K562 (cell line): ENCODE results near the gene LUM. TPM values are rescaled to one million over a fixed set of nuclear protein-coding genes. Genes with fewer than 3 reads are reported as not detected.

ENCODE experiments used
- ATAC-seq: fragments of 200-7000 bp; cut with Tn5 transposase; 3 replicates; pipeline ENCODE4 v1.9.1; 2020; ENCODE audit warnings: moderate library complexity
- BruUV-seq: library from RNA; stranded (reverse); fragments of 400-500 nt; replicated peaks from 2 replicates; lab custom pipeline; 2021; lab: Mats Ljungman, UMichigan
- CTCF ChIA-PET: fragments of 300-600 bp; formaldehyde crosslinking; extraction: SDS; loops from one replicate; lab custom pipeline; 2021; ENCODE audit warnings: low intra/inter-chr PET ratio; lab: Yijun Ruan, JAX
- POLR2A ChIA-PET: fragments of 300-600, 350-650 bp; sonication (Branson Sonifier 250); formaldehyde crosslinking; extraction: SDS; loops from one replicate; lab custom pipeline; 2021; ENCODE audit warnings: antibody characterized with exemption, inconsistent platforms; lab: Yijun Ruan, JAX
- DNase-seq, 4 experiments: peaks; one replicate each; pipeline versions ENCODE4 v3.0.0 to v3.0.0-alpha.2; 2011 to 2018; ENCODE audit warnings: low spot score in 3 of 4, mixed read lengths in 3 of 4; ENCODE audit errors: extremely low read depth in 1 of 4
- FAIRE-seq: peaks from 2 replicates; lab custom pipeline; 2011; peaks lifted over from hg19 to GRCh38; lab: Jason Lieb, UNC
- H2AFZ ChIP-seq: 2 replicates; pipeline ENCODE4 v1.6.0; 2011; ENCODE audit warnings: low read depth, low read length, control low read depth, inconsistent platforms
- H3K27ac ChIP-seq: fragments of 200-600 bp; 3 replicates; pipeline ENCODE4 v1.8.0; 2011; ENCODE audit warnings: low read depth, mild to moderate bottlenecking, control low read depth, inconsistent platforms, low read length, moderate library complexity, mixed read lengths; ENCODE audit errors: extremely low read depth
- H3K27me3 ChIP-seq, 2 experiments: fragments of 300-600 bp in 1 of 2; 2 replicates in 1 of 2; 3 replicates in 1 of 2; pipeline versions ENCODE4 v1.6.0 to v1.8.0; 2011; ENCODE audit warnings: inconsistent platforms in 2 of 2, low read length in 2 of 2, mild to moderate bottlenecking in 1 of 2, mixed read lengths in 1 of 2, moderate library complexity in 1 of 2; ENCODE audit not compliant: control insufficient read depth in 2 of 2, insufficient read depth in 2 of 2
- H3K36me3 ChIP-seq: fragments of 300-600 bp; 3 replicates; pipeline ENCODE4 v1.8.0; 2011; ENCODE audit warnings: mild to moderate bottlenecking, low read length, inconsistent platforms; ENCODE audit not compliant: control insufficient read depth, insufficient read depth
- H3K4me1 ChIP-seq, 2 experiments: fragments of 200-600 bp in 1 of 2; replicated peaks in 1 of 2; 2 replicates in 1 of 2; 3 replicates in 1 of 2; pipeline versions ENCODE4 v1.5.1 to v1.8.0; 2011; ENCODE audit warnings: inconsistent platforms in 2 of 2, low read length in 2 of 2, mild to moderate bottlenecking in 1 of 2, mixed read lengths in 1 of 2, moderate library complexity in 1 of 2; ENCODE audit not compliant: control insufficient read depth in 2 of 2, insufficient read depth in 2 of 2
- H3K4me2 ChIP-seq: 2 replicates; pipeline ENCODE4 v1.6.1; 2011; ENCODE audit warnings: low read length, control low read depth, inconsistent platforms, mixed read lengths; ENCODE audit not compliant: insufficient read depth
- H3K4me3 ChIP-seq: fragments of 200-600 bp; sonication (generic), shearing (Covaris generic); 2 replicates; pipeline ENCODE4 v1.5.1; 2016; ENCODE audit warnings: control low read depth, inconsistent platforms
- H3K79me2 ChIP-seq: fragments of 200-600 bp; 3 replicates; pipeline ENCODE4 v1.8.0; 2011; ENCODE audit warnings: low read length, inconsistent platforms; ENCODE audit not compliant: control insufficient read depth, insufficient read depth
- H3K9ac ChIP-seq, 2 experiments: 2 replicates each; pipeline versions ENCODE4 v1.6.0 to v1.6.1; 2011; ENCODE audit warnings: low read depth in 2 of 2, low read length in 2 of 2, control low read depth in 1 of 2, inconsistent platforms in 1 of 2, mild to moderate bottlenecking in 1 of 2, mixed read lengths in 1 of 2; ENCODE audit not compliant: insufficient read depth in 1 of 2
- H3K9me1 ChIP-seq: one replicate; pipeline ENCODE4 v1.6.0; 2011; ENCODE audit warnings: inconsistent platforms, mild to moderate bottlenecking, low read length, moderate library complexity; ENCODE audit not compliant: control insufficient read depth, insufficient read depth
- H3K9me3 ChIP-seq: replicated peaks from 2 replicates; pipeline ENCODE4 v1.5.1; 2011; ENCODE audit warnings: low read depth, low read length, inconsistent platforms; ENCODE audit not compliant: control insufficient read depth, insufficient read depth
- H4K20me1 ChIP-seq: replicated peaks from 2 replicates; pipeline ENCODE4 v1.6.1; 2011; ENCODE audit warnings: low read length, inconsistent platforms, mixed read lengths; ENCODE audit not compliant: control insufficient read depth, insufficient read depth
- CBFA2T2 ChIP-seq: fragments of 450-650 bp; conservative IDR thresholded peaks from 2 replicates; pipeline ENCODE4 v1.6.1; 2017; ENCODE audit warnings: mild to moderate bottlenecking
- CREB5 ChIP-seq: fragments of 250-450 bp; sonication (Bioruptor Pico); IDR thresholded peaks from 2 replicates; pipeline ENCODE4 v1.5.0; 2020; ENCODE audit warnings: mild to moderate bottlenecking
- ETS2 ChIP-seq: IDR thresholded peaks from 2 replicates; pipeline ENCODE4 v1.6.1; 2016; ENCODE audit warnings: borderline replicate concordance, missing genetic modification characterization, mild to moderate bottlenecking, moderate library complexity, missing compliant biosample characterization; ENCODE audit not compliant: poor library complexity, severe bottlenecking
- ETV5 ChIP-seq: sonication (generic); formaldehyde crosslinking; IDR thresholded peaks from 2 replicates; pipeline ENCODE4 v1.4.0; 2020; ENCODE audit warnings: low read depth, mild to moderate bottlenecking, missing genetic modification reagents
- NR3C1 ChIP-seq: sonication (generic); formaldehyde crosslinking; IDR thresholded peaks from 2 replicates; pipeline ENCODE4 v1.8.1; 2022; ENCODE audit warnings: missing genetic modification reagents
- PHB2 ChIP-seq: fragments of 450-650 bp; IDR thresholded peaks from 2 replicates; pipeline ENCODE4 v1.6.1; 2017; ENCODE audit warnings: low read depth
- POLR2AphosphoS5 ChIP-seq: IDR thresholded peaks from 2 replicates; pipeline ENCODE4 v1.6.1; 2011; ENCODE audit warnings: mild to moderate bottlenecking, low read depth, low read length, moderate library complexity; ENCODE audit not compliant: control insufficient read depth, insufficient read depth
- WHSC1 ChIP-seq: IDR thresholded peaks from one replicate; pipeline ENCODE4 v1.6.1; 2012; ENCODE audit warnings: low read length, control low read depth, inconsistent platforms
- ZBTB1 ChIP-seq: sonication (generic); formaldehyde crosslinking; IDR thresholded peaks from 2 replicates; pipeline ENCODE4 v1.8.1; 2023; ENCODE audit warnings: missing genetic modification reagents, low read depth, mild to moderate bottlenecking, borderline replicate concordance
- ZNF445 ChIP-seq: fragments of 250-450 bp; sonication (Bioruptor Pico); IDR thresholded peaks from 2 replicates; pipeline ENCODE4 v1.4.0; 2020; ENCODE audit warnings: low read depth, mild to moderate bottlenecking, moderate library complexity
- WGBS: fragments of 100-300 bp; shearing (Covaris generic); methylation state at CpG from one replicate; pipeline ENCODE4 v1.1.6; 2016; ENCODE audit warnings: low coverage, mixed read lengths; ENCODE audit not compliant: insufficient coverage; ENCODE audit errors: missing lambda C conversion rate; 5-methylcytosine and 5-hydroxymethylcytosine counted together
- in situ Hi-C: fragments of 300-500 bp; cut with MboI; formaldehyde crosslinking; loops from 4 replicates; pipeline ENCODE4 v1.15.0; 2018; ENCODE audit warnings: inconsistent platforms, mixed read lengths
- intact Hi-C: fragments of 100-400 bp; cut with micrococcal nuclease; formaldehyde crosslinking; loops from 2 replicates; pipeline ENCODE4 v1.14.2; 2022
- polyA plus RNA-seq, 8 experiments: library from polyadenylated mRNA; depleted of rRNA in 4 of 8; stranded (reverse) in 5 of 8; unstranded in 3 of 8; fragments of >200 nt; fragmentation: Nextera tagmentation in 2 of 8; fragmentation: Illumina TruSeq in 1 of 8; extraction: Ambion mirVana in 2 of 8; extraction: Trizol in 1 of 8; gene quantifications; 2 replicates each; pipeline versions ENCODE4 v1.2.1 to v1.2.3, GENCODE V29; 2011 to 2014; ENCODE audit warnings: inconsistent platforms in 1 of 8, missing spikeins in 1 of 8
- total RNA-seq, 7 experiments: library from RNA; depleted of rRNA in 6 of 7; stranded (reverse); fragments of >200 nt in 6 of 7; fragmentation: Illumina TruSeq in 2 of 7; extraction: Trizol in 2 of 7; gene quantifications; 2 replicates each; pipeline versions ENCODE4 v1.2.1 to v1.2.3, GENCODE V29; 2011 to 2021; ENCODE audit warnings: low replicate concordance in 1 of 7

Gene LUM
- total and polyA plus RNA-seq, 9 of the 15 experiments (the other 6 are each of a cell fraction or from before 2014, with no cell fraction given) = 0.40 TPM; not detected in 8

GRCh38 chr12:91144053-91144452 is 32.8 kb upstream of the LUM start (continued):
- no peak for TF ChIP-seq CREB5 (CRISPR knock-in tag)

GRCh38 chr12:91143206-91143605 is 31.9 kb upstream of the LUM start:
- FAIRE-seq = no peak
- CTCF ChIA-PET = no interaction called here
- H3K36me3 ChIP-seq = no peaks in the 10 kb centered on the region
- no peak overlapping the region for H3K9ac ChIP-seq
- no peak for DNase-seq
- no peaks in the 10 kb centered on the region for H3K27me3 ChIP-seq
- H3K4me3 ChIP-seq = no peak overlapping the region
- WGBS = 0% methylated on average over 3 of the region's 3 CpGs
- no peak for ATAC-seq
- H3K9me3 ChIP-seq = no peaks in the 10 kb centered on the region
- H3K4me1 ChIP-seq = no peaks in the 10 kb centered on the region
- no peak overlapping the region for H3K27ac ChIP-seq
- H4K20me1 ChIP-seq = no peaks in the 10 kb centered on the region
- H3K79me2 ChIP-seq = no peaks in the 10 kb centered on the region
- H3K4me2 ChIP-seq = no peak overlapping the region
- intact Hi-C loops (no loop called here), in situ Hi-C loops (no loop called here)
- H3K9me1 ChIP-seq = no peaks in the 10 kb centered on the region
- BruUV-seq = no TSS peak
- H2AFZ ChIP-seq = no peak overlapping the region
- no peak for TF ChIP-seq POLR2AphosphoS5
- no peak for TF ChIP-seq CBFA2T2
- no peak for TF ChIP-seq WHSC1
- no peak for TF ChIP-seq PHB2
- TF ChIP-seq ZNF445 (CRISPR knock-in tag) = no peak
- TF ChIP-seq ETV5 (CRISPR knock-in tag) = no peak
- no peak for TF ChIP-seq ZBTB1 (CRISPR knock-in tag)
- TF ChIP-seq NR3C1 (CRISPR knock-in tag) = no peak
- no peak for TF ChIP-seq ETS2
- POLR2A ChIA-PET = no interaction called here
